ENCODE data around the gene LIG3. TPM values are rescaled to one million over a fixed set of nuclear protein-coding genes. Genes with fewer than 3 reads are reported as not detected.

The LIG3 gene
- total and polyA plus RNA-seq, 2 of the 4 experiments (the other 2 are of a cell fraction), result 36.4 to 41.9 TPM

- ATAC-seq (ENCODE audit: low read depth) (no peak), DNase-seq (peak; percentile 47)
- CTCF ChIA-PET, result interaction anchor here (0.8 to 1.2 kb wide), 2 partner anchors 9 to 608 kb away, joined by 4 read pairs; no protein-coding TSS in a partner anchor
- in situ Hi-C loops (cut with MboI; ENCODE audit: low sequenced_read_pairs), result loop anchor here (25.0 kb wide), 1 partner anchor 606 kb away; the partner anchor contains the start of genes AP2B1 and PEX12
- Histone ChIP-seq H3K56ac (ENCODE audit: extremely low read depth, insufficient read depth, low read length) (peak overlapping the region; percentile 76), H3K18ac (ENCODE audit: low read depth, low read length) (peak overlapping the region; percentile 67), H4K91ac (ENCODE audit: insufficient read depth, low read depth, low read length) (peak overlapping the region; percentile 79; the same call in 1 of the 2 replicates), H2BK15ac (ENCODE audit: low read depth, low read length) (no peak overlapping the region), H3K4me1 (ENCODE audit: control insufficient read depth, insufficient read depth, low read length) (peaks cover 7% of the 10 kb centered on the region), H3K14ac (replicated peaks; ENCODE audit: low read depth, low read length) (peak overlapping the region; percentile 67), H3K36me3 (ENCODE audit: control insufficient read depth, insufficient read depth, low read length) (peaks cover 7% of the 10 kb centered on the region), H3K9ac (ENCODE audit: low read depth, low read length) (peak overlapping the region; percentile 89), H3K9me3 (ENCODE audit: control insufficient read depth, insufficient read depth, low read length) (no peaks in the 10 kb centered on the region), H3K4me2 (ENCODE audit: low read depth, low read length) (peak overlapping the region; percentile 84), H4K8ac (ENCODE audit: low read depth in 2 of 2, low read length in 2 of 2) (peak overlapping the region; percentile 24 to 83), H2AK5ac (ENCODE audit: low read depth, low read length) (no peak overlapping the region; the same call in 1 of the 2 replicates), H3K23ac (ENCODE audit: low read depth, low read length) (peak overlapping the region; percentile 82), H3K79me1 (ENCODE audit: low read depth in 1 of 2, low read length in 2 of 2) (peaks cover 16 to 27% of the 10 kb centered on the region in 2 experiments), H3K4ac (ENCODE audit: low read depth, low read length) (peak overlapping the region; percentile 78), H2BK120ac (ENCODE audit: low read depth, low read length) (peak overlapping the region; percentile 28; the same call in 1 of the 2 replicates), H4K20me1 (ENCODE audit: insufficient read depth, low read length) (no peaks in the 10 kb centered on the region), H2AFZ (replicated peaks; ENCODE audit: low read length, poor library complexity) (no peak overlapping the region), H3K4me3 (ENCODE audit: insufficient read depth, low read depth, low read length) (peak overlapping the region; percentile 91; the same call in 1 of the 2 replicates), H3K27ac (ENCODE audit: insufficient read depth, low read length) (peak overlapping the region; percentile 93), H2BK20ac (ENCODE audit: low read depth, low read length) (no peak overlapping the region), H3K9me1 (ENCODE audit: insufficient read depth, low read length) (0 out of 2 replicates have a peak, but pooled peaks cover 3% of the 10 kb centered on the region), H3K27me3 (ENCODE audit: control insufficient read depth, insufficient read depth, low read length) (no peaks in the 10 kb centered on the region), H2BK5ac (ENCODE audit: low read depth, low read length, poor library complexity, severe bottlenecking) (peak overlapping the region; percentile 87), H4K5ac (ENCODE audit: low read depth, low read length) (peak overlapping the region; percentile 93), H2AK9ac (replicated peaks; ENCODE audit: low read depth, low read length, poor library complexity) (no peak overlapping the region)
- POLR2A ChIA-PET (ENCODE audit: unreplicated experiment), result no interaction called here
- dilution Hi-C loops (cut with HindIII; ENCODE audit: low sequenced_read_pairs, unreplicated experiment), result no loop called here
- WGBS, 2 experiments (ENCODE audit: extremely low coverage in 2 of 2, insufficient read length in 1 of 2), result no CpG with 5 or more reads among the region's 8 CpGs
- intact Hi-C loops (cut with micrococcal nuclease), result loop anchor here (1.0 to 5.0 kb wide), 3 partner anchors 16 to 136 kb away; partner anchors contain the start of gene RAD51D
- no peak for TF ChIP-seq MAZ (IDR thresholded peaks at IDR 0.05; ENCODE audit: borderline replicate concordance, low read depth, low read length)
- TF ChIP-seq RAD21 (IDR thresholded peaks at IDR 0.05; ENCODE audit: low read length), result no peak
- no peak for TF ChIP-seq POLR2A (IDR thresholded peaks at IDR 0.05; ENCODE audit: low read depth, low read length)
- no TSS peak for BruUV-seq (replicated peaks)
Observed at GRCh38 chr17:34981538-34982241, 1.4 kb downstream of the LIG3 start.
